Measurements from ENCODE around the gene EPHA2. TPM values are rescaled to one million over a fixed set of nuclear protein-coding genes. Genes with fewer than 3 reads are reported as not detected.
"Not testable (repeated sequence)": the region's sequence is repeated elsewhere in the genome, so short reads cannot be mapped to it uniquely, and the experiment has no call there.

Gene EPHA2
- total and polyA plus RNA-seq, 4 donors, result 17.5 to 35.6 (median 20.5) TPM

DNA sequence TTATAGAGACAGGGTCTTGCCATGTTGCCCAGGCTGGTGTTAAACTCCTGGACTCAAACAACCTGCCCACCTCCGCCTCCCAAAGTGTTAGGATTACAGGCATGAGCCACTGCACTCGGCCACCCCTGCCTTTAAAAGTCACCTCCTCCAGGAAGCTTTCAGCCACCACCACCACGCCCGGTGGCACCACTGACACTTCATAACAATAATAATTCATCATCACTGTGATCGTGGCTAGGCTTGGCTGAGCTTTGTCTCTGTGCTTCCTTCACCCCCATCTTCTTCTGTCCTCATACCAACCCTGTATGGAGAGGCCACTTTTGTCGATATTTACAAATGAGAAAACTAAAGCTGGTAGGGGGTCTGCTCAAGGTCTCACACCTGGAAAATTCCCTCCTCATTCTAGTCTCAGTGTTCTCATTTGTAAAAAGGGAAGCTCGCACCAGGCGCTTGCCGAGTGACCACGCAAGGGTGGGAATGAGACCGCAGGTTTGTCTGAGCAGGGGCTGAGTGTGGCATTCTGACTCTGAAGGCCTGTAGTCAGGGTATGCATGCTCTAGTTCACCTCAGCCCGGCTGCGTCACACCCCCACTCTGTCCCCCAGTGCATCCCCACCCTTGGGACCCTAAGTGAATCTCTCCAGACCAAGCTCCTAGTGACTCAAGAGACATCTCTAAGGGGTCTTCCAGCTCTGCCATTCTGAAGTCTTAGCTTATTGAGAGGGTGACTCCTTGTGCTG, 12.9 kb upstream of the EPHA2 start:
- Histone ChIP-seq H3K27me3 (ENCODE audit: control insufficient read depth in 3 of 3, insufficient read depth in 3 of 3, low read length in 2 of 3) (no peaks in the 10 kb centered on the region), H3K36me3 (ENCODE audit: control insufficient read depth in 4 of 4, insufficient read depth in 4 of 4, low read length in 4 of 4) (no peaks in the 10 kb centered on the region), H3K27ac (ENCODE audit: low read depth in 1 of 2, low read length in 1 of 2) (no peak overlapping the region), H3K9ac (ENCODE audit: insufficient read depth in 1 of 2, low read length in 2 of 2) (no peak overlapping the region), H3K4me1 (ENCODE audit: control insufficient read depth in 5 of 5, insufficient read depth in 5 of 5, low read length in 5 of 5) (peaks cover 0 to 16% (median 5%) of the 10 kb centered on the region in 5 donors), H3K9me3 (ENCODE audit: control insufficient read depth in 4 of 4, insufficient read depth in 3 of 4, low read length in 3 of 4) (no peaks in the 10 kb centered on the region), H3K4me3 (no peak overlapping the region)
- ATAC-seq (ENCODE audit: insufficient read depth, low FRiP score) (no peak), DNase-seq (no peak)
- 38 to 63% methylated on average over 13 of the region's 13 CpGs for WGBS, 2 donors
- TF ChIP-seq, protein P1, sequence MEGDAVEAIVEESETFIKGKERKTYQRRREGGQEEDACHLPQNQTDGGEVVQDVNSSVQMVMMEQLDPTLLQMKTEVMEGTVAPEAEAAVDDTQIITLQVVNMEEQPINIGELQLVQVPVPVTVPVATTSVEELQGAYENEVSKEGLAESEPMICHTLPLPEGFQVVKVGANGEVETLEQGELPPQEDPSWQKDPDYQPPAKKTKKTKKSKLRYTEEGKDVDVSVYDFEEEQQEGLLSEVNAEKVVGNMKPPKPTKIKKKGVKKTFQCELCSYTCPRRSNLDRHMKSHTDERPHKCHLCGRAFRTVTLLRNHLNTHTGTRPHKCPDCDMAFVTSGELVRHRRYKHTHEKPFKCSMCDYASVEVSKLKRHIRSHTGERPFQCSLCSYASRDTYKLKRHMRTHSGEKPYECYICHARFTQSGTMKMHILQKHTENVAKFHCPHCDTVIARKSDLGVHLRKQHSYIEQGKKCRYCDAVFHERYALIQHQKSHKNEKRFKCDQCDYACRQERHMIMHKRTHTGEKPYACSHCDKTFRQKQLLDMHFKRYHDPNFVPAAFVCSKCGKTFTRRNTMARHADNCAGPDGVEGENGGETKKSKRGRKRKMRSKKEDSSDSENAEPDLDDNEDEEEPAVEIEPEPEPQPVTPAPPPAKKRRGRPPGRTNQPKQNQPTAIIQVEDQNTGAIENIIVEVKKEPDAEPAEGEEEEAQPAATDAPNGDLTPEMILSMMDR (IDR thresholded peaks at IDR 0.05; ENCODE audit: control extremely low read depth, extremely low read depth), result no peak

DNA sequence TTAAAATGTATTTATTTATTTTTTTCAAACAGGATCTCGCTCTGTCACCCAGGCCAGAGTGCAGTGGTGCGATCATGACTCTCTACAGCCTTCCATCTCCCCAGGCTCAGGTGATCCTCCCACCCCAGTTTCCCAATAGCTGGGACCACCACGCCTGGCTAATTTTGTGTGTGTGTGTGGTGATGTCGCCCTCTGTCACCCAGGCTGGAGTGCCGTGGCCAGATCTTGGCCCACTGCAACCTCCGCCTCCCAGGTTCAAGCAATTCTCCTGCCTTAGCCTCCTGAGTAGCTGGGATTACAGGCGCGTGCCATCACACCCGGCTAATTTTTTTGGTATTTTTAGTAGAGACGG, 12.3 kb upstream of the EPHA2 start:
- not testable (repeated sequence) for H3K27ac ChIP-seq (ENCODE audit: low read depth in 1 of 2, low read length in 1 of 2); H3K9me3 ChIP-seq (ENCODE audit: control insufficient read depth in 4 of 4, insufficient read depth in 3 of 4, low read length in 3 of 4); H3K36me3 ChIP-seq (ENCODE audit: control insufficient read depth in 4 of 4, insufficient read depth in 4 of 4, low read length in 4 of 4); DNase-seq; H3K27me3 ChIP-seq (ENCODE audit: control insufficient read depth in 3 of 3, insufficient read depth in 3 of 3, low read length in 2 of 3); ATAC-seq (ENCODE audit: insufficient read depth, low FRiP score); H3K9ac ChIP-seq (ENCODE audit: insufficient read depth in 1 of 2, low read length in 2 of 2); H3K4me3 ChIP-seq
- WGBS, 2 donors, result 55 to 63% methylated on average over 10 of the region's 10 CpGs
- H3K4me1 ChIP-seq (ENCODE audit: control insufficient read depth in 5 of 5, insufficient read depth in 5 of 5, low read length in 5 of 5), result peaks cover 0 to 12% (median 0%) of the 10 kb centered on the region in 5 donors

DNA sequence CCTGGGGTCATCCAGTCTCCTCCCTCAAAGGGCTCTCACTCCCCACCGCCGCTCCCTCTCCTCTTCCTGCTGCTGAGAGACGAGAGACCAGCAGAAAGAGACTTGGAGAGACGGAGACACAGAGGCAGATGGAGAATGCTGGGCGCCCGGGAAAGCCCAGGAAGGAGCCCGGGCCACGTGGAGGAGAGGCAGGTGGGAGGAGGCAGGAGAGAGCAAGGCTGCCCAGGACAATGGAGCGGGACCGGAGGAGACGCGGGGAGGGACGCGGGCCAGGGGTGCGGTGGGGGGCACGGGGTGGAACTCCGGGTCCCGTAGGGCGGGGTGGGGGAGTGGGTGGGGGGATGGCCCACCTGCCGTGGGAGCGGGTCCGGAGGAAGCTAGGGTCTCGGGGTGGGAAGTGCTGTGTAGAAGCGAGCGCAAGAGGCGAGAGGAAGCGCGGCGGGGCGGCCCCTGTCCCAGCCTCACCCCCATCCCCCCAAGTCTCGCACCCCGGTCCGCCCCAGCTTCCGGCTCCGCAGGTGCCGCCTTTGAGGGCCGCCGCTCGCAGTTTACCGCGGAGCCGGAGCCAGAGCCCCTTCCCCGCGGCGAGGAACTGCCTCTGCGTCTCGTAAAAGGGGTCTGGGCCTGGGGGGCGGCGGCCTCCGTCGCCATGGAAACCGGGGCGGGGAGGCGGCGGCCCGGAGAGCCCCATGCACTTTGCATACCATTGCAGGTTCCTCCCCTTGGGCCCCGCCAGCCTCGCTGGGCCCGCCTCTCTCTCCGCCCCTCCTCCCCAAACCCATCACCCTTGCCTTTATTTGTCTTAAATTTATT, 11.7 kb upstream of the EPHA2 start:
- TF ChIP-seq, protein P1 (IDR thresholded peaks at IDR 0.05; ENCODE audit: control extremely low read depth, extremely low read depth), result no peak
- Histone ChIP-seq H3K27ac (ENCODE audit: low read depth in 1 of 2, low read length in 1 of 2) (no peak overlapping the region), H3K36me3 (ENCODE audit: control insufficient read depth in 4 of 4, insufficient read depth in 4 of 4, low read length in 4 of 4) (no peaks in the 10 kb centered on the region), H3K27me3 (ENCODE audit: control insufficient read depth in 3 of 3, insufficient read depth in 3 of 3, low read length in 2 of 3) (no peaks in the 10 kb centered on the region), H3K9me3 (ENCODE audit: control insufficient read depth in 4 of 4, insufficient read depth in 3 of 4, low read length in 3 of 4) (no peaks in the 10 kb centered on the region), H3K9ac (ENCODE audit: insufficient read depth in 1 of 2, low read length in 2 of 2) (no peak overlapping the region), H3K4me1 (ENCODE audit: control insufficient read depth in 5 of 5, insufficient read depth in 5 of 5, low read length in 5 of 5) (peaks cover 0 to 9% (median 0%) of the 10 kb centered on the region in 5 donors), H3K4me3 (no peak overlapping the region)
- DNase-seq (peak; percentile 45 to 71 (median 63)), ATAC-seq (ENCODE audit: insufficient read depth, low FRiP score) (peak; percentile 73)
- 9% methylated on average over 48 to 60 of the region's 60 CpGs for WGBS, 2 donors

DNA sequence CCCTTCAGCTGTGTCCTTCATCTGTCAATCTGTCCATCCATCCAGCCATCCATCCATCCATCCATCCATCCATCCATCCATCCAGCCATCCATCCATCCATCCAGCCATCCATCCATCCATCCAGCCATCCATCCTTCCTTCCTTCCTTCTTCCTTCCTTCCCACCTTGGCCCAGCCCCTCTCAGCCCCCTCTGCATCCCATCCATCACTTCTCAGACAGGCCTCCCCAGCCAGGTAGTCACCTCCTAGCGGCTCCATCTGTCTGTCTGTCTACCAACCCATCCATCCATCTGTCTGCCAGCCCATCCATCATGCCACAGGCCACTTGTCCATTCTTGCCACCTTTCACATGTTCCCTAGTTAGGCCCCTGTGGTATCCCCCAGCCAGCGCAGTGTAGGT, 10.2 kb upstream of the EPHA2 start:
- no peak overlapping the region for H3K27ac ChIP-seq (ENCODE audit: low read depth in 1 of 2, low read length in 1 of 2)
- no peak for ATAC-seq (ENCODE audit: insufficient read depth, low FRiP score)
- H3K36me3 ChIP-seq (ENCODE audit: control insufficient read depth in 4 of 4, insufficient read depth in 4 of 4, low read length in 4 of 4), result no peaks in the 10 kb centered on the region
- no peak for DNase-seq
- H3K4me1 ChIP-seq (ENCODE audit: control insufficient read depth in 5 of 5, insufficient read depth in 5 of 5, low read length in 5 of 5), result peaks cover 0 to 14% (median 0%) of the 10 kb centered on the region in 5 donors
- H3K4me3 ChIP-seq, result no peak overlapping the region
- no peaks in the 10 kb centered on the region for H3K27me3 ChIP-seq (ENCODE audit: control insufficient read depth in 3 of 3, insufficient read depth in 3 of 3, low read length in 2 of 3)
- 50 to 98% methylated on average over 2 of the region's 2 CpGs for WGBS, 2 donors
- H3K9me3 ChIP-seq (ENCODE audit: control insufficient read depth in 4 of 4, insufficient read depth in 3 of 4, low read length in 3 of 4), result no peaks in the 10 kb centered on the region
- TF ChIP-seq, protein P1 (IDR thresholded peaks at IDR 0.05; ENCODE audit: control extremely low read depth, extremely low read depth), result no peak
- H3K9ac ChIP-seq (ENCODE audit: insufficient read depth in 1 of 2, low read length in 2 of 2), result no peak overlapping the region

Data from lung (tissue), 12 donors.